Brain microvascular endothelial cell (primary cell): ENCODE results near the gene ACTN3.
A peak's percentile ranks its signal among the peaks of the same experiment; 100 is the strongest.

ENCODE experiments used
- DNase-seq: peaks from one replicate; pipeline ENCODE4 v3.0.0-alpha.2; 2020
- H3K27ac ChIP-seq: fragments of 250-450 bp; sonication (Bioruptor Pico); 2 replicates; pipeline ENCODE4 v1.5.1; 2020; ENCODE audit warnings: mild to moderate bottlenecking, moderate library complexity
- H3K27me3 ChIP-seq: fragments of 250-450 bp; sonication (Bioruptor Pico); replicated peaks from 2 replicates; pipeline ENCODE4 v1.5.1; 2020; ENCODE audit warnings: mild to moderate bottlenecking
- H3K36me3 ChIP-seq: fragments of 250-450 bp; sonication (Bioruptor Pico); replicated peaks from 2 replicates; pipeline ENCODE4 v1.5.1; 2020; ENCODE audit warnings: mild to moderate bottlenecking
- H3K4me3 ChIP-seq: 2 replicates; pipeline ENCODE4 v1.5.1; 2011; ENCODE audit warnings: low read depth, mild to moderate bottlenecking, control low read depth, low read length, moderate library complexity
- CTCF ChIP-seq: IDR thresholded peaks from 2 replicates; pipeline ENCODE4 v1.5.1; 2011; ENCODE audit warnings: low read depth, mild to moderate bottlenecking, moderate library complexity, low read length, control low read depth, inconsistent platforms; ENCODE audit errors: missing control alignments
- in situ Hi-C: cut with HindIII; loops from 2 replicates; pipeline ENCODE4 v1.10.0; 2017; ENCODE audit warnings: low sequenced_read_pairs, low pct_ligation_motif_present

ACTN3 gene

GRCh38 chr11:66546368-66546965 is at the start of gene ACTN3:
Gene ACTN3 (plus strand): TSS chr11:66546903. CDS start chr11:66546938, 35 bp downstream.
- DNase-seq, result no peak
- TF ChIP-seq CTCF, result no peak
- H3K27me3 ChIP-seq, result no peaks in the 10 kb centered on the region
- peak within 1 kb of the TSS; percentile 70 for H3K4me3 ChIP-seq
- in situ Hi-C loops, result no loop called here
- no peaks in the 10 kb centered on the region for H3K36me3 ChIP-seq
- peak within 1 kb of the TSS; percentile 48 for H3K27ac ChIP-seq

- no peak for TF ChIP-seq CTCF
- Histone ChIP-seq H3K4me3 (no peak overlapping the region), H3K27me3 (no peaks in the 10 kb centered on the region), H3K36me3 (peaks cover 30% of the 10 kb centered on the region), H3K27ac (no peak overlapping the region)
- in situ Hi-C loops, result no loop called here
- no peak for DNase-seq
These were observed 49.5 kb upstream of the ACTN3 start for GRCh38 chr11:66497206-66497605.

DNA sequence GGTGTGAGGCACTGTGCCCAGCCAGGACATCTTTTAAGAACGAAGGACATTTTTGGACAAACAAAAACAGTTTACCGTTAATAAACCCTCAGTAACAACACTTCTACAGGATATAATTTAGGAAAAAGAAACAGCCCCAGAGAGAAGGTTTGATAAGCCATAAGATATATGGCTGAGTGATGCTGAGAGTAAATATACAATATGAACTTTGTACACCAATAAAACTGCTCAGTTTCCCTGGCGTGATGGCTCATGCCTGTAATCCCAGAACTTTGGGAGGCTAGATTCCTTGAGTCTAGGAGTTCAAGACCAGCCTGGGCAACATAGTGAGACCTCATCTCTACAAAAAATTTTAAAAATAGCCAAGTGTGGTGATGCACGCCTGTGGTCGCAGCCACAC is 48.2 kb upstream of the ACTN3 start:
- no peak for TF ChIP-seq CTCF
- Histone ChIP-seq H3K36me3 (peaks cover 18% of the 10 kb centered on the region), H3K27ac (no peak overlapping the region), H3K4me3 (no peak overlapping the region), H3K27me3 (no peaks in the 10 kb centered on the region)
- in situ Hi-C loops, result no loop called here
- DNase-seq, result no peak

DNA sequence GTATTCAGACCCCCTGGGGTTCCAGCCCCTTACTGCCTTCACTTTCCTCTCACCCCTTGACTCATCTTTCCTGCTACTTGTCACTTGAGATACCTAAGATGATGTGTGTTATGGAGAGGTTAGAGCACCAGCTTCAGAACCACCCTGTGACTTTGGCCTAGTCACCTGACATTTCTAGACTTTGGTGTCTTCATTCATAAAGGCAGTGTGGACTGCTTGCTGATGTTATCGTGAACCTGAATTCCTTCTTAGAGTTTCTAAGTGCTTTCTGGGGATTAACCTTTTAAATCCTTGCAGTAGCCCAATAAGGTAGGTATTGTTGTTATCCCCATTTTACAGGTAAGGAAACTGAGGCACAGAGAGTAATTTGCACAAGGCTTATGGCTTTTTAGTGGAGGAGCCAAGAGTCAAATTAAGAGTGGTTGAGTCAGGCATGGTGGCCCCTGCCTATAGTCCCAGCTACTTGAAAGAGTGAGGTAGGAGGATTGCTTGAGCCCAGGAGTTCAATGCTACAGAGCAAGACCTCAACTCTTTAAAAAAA is 41.4 kb upstream of the ACTN3 start:
- Histone ChIP-seq H3K27ac (no peak overlapping the region), H3K27me3 (no peaks in the 10 kb centered on the region), H3K4me3 (no peak overlapping the region), H3K36me3 (peaks cover 8% of the 10 kb centered on the region)
- in situ Hi-C loops, result no loop called here
- no peak for DNase-seq
- no peak for TF ChIP-seq CTCF

GRCh38 chr11:66509131-66509561 is 37.6 kb upstream of the ACTN3 start:
- H3K27ac ChIP-seq, result no peak overlapping the region
- in situ Hi-C loops, result no loop called here
- no peak for TF ChIP-seq CTCF
- peaks cover 12% of the 10 kb centered on the region for H3K36me3 ChIP-seq
- H3K4me3 ChIP-seq, result no peak overlapping the region
- H3K27me3 ChIP-seq, result no peaks in the 10 kb centered on the region
- DNase-seq, result no peak
